Measurements from ENCODE around the gene ZSWIM1.
A peak's percentile ranks its signal among the peaks of the same experiment; 100 is the strongest.

Gene ZSWIM1

GRCh38 chr20:45848421-45848820 lies 32.6 kb upstream of the ZSWIM1 start:
- Mint-ChIP-seq H3K4me3 (no peak overlapping the region), H3K27me3 (no peaks in the 10 kb centered on the region), H3K27ac (no peak overlapping the region), H3K36me3 (peaks cover 7% of the 10 kb centered on the region), H3K4me1 (ENCODE audit: low read depth) (peaks cover 3% of the 10 kb centered on the region), H3K9me3 (ENCODE audit: low read depth) (no peaks in the 10 kb centered on the region)

- Mint-ChIP-seq H3K36me3 (peaks cover 7% of the 10 kb centered on the region), H3K27ac (no peak overlapping the region), H3K9me3 (ENCODE audit: low read depth) (no peaks in the 10 kb centered on the region)
These were observed 32.0 kb upstream of the ZSWIM1 start for GRCh38 chr20:45848969-45849582.

DNA sequence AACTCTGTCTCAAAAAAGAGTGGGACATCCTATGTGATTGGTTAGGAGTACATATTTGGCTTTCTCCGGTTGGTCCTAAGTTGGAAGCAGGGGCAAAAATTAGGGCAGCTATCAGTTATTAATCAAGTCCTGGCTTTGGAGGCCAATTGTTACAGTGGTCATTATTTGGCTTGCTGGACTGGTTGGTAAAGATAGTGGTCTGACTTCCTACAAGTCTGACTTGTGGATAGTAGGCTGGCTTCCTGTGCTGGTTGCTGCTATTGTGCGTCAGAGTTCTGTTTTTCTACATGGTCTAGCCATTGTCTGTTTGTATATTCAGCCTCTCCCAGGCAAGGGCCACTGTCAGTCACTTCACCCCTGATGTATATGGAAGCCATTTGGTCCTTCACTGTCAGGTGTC lies 30.8 kb upstream of the ZSWIM1 start:
- Mint-ChIP-seq H3K4me3 (no peak overlapping the region), H3K27ac (peak overlapping the region; percentile 10), H3K9me3 (ENCODE audit: low read depth) (no peaks in the 10 kb centered on the region), H3K36me3 (peaks cover 7% of the 10 kb centered on the region), H3K27me3 (no peaks in the 10 kb centered on the region), H3K4me1 (ENCODE audit: low read depth) (peaks cover 18% of the 10 kb centered on the region)

More at GRCh38 chr20:45848969-45849582, 32.0 kb upstream of the ZSWIM1 start:
- H3K27me3 Mint-ChIP-seq, result no peaks in the 10 kb centered on the region
- no peak overlapping the region for H3K4me3 Mint-ChIP-seq
- peaks cover 10% of the 10 kb centered on the region for H3K4me1 Mint-ChIP-seq (ENCODE audit: low read depth)

DNA sequence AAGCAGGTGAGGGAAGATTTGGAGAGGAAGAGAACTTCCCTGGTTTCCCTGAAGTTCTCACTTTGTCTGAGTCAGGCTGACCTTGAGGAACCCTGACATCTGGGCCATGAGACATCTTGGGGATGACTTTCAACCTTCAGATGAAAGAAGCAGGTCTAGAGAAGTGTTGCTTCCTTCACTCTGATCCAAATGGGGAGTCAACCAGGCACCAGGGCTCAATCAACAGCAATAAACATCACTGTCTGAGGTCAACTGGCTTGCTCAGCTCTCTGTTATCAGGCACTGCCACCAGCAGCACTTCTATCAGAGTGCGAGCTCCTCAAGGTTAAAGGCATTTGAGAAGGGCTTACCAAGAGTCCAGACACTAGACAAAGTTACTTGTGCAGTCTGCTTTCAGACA lies 30.1 kb upstream of the ZSWIM1 start:
- Mint-ChIP-seq H3K4me3 (no peak overlapping the region), H3K27me3 (no peaks in the 10 kb centered on the region), H3K4me1 (ENCODE audit: low read depth) (peaks cover 24% of the 10 kb centered on the region), H3K9me3 (ENCODE audit: low read depth) (no peaks in the 10 kb centered on the region), H3K36me3 (peaks cover 7% of the 10 kb centered on the region), H3K27ac (no peak overlapping the region)

DNA sequence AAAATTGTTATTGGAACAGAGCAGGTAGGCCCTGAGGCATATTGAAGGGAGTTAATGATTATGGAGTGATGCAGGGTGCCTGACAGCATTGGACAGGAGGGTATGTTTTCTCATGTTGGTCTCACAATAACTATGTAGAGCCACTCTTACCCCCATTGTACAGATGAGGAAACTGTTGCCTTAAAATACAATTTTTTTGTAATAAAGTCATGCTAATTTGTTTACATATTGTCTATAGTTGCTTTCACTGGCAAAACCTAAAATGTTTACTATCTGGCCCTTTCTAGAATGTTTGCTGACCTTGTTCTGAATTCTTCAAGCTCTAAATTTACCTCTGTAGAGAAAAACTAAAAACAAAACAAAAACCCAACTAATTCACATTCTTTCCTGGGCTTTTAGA lies 29.5 kb upstream of the ZSWIM1 start:
- Mint-ChIP-seq H3K9me3 (ENCODE audit: low read depth) (no peaks in the 10 kb centered on the region), H3K27ac (no peak overlapping the region), H3K27me3 (no peaks in the 10 kb centered on the region), H3K4me1 (ENCODE audit: low read depth) (peaks cover 28% of the 10 kb centered on the region), H3K36me3 (peaks cover 7% of the 10 kb centered on the region), H3K4me3 (no peak overlapping the region)

- Mint-ChIP-seq H3K4me3 (no peak overlapping the region), H3K9me3 (ENCODE audit: low read depth) (no peaks in the 10 kb centered on the region), H3K27ac (no peak overlapping the region), H3K36me3 (peaks cover 7% of the 10 kb centered on the region), H3K27me3 (no peaks in the 10 kb centered on the region), H3K4me1 (ENCODE audit: low read depth) (peaks cover 30% of the 10 kb centered on the region)
These were observed 28.7 kb upstream of the ZSWIM1 start for GRCh38 chr20:45852326-45852725.

GRCh38 chr20:45853484-45853883 lies 27.5 kb upstream of the ZSWIM1 start:
- Mint-ChIP-seq H3K4me1 (ENCODE audit: low read depth) (peaks cover 40% of the 10 kb centered on the region), H3K4me3 (no peak overlapping the region), H3K27me3 (no peaks in the 10 kb centered on the region), H3K9me3 (ENCODE audit: low read depth) (no peaks in the 10 kb centered on the region), H3K36me3 (peaks cover 7% of the 10 kb centered on the region), H3K27ac (no peak overlapping the region)

DNA sequence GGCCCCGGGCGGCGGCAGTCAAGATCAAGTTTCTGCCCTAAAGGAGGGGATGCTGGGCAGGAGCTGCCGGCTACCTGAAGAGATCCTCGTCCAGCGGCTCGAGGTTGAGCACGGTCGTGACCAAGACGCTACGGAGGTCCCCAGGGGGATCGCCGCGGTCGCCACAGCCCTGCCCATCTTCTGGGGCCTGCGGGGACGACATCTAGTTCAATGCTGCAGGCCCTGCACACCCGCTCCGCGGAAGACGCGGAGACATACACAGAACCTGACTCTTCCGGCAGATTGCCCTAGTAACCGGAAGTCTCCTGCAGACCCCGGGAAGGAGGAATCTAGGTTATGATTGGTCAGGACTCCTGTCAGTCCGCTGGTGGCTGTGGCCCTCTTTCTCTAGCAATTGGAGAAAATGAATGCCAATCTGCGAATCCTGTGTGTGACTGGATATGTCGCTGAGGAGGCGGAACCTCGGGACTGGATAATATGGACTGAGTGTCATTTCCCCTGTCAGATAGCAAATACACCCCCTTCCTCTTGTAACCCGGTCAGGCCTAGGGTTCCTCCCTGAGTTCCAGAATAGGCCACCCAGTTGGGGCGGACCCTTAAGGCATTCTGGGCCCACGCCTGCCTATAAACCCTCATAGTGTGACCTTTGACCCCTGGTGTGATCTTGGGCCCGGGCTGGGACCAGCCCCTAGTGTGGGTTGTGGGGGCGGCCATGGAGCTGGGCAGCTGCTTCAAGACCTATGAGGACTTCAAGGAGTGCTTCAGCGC lies 23.7 kb upstream of the ZSWIM1 start, which contains the start of the genes ACOT8 and ZSWIM3:
Gene ACOT8 (minus strand): TSS at position 279 of the 768 bp plus-strand sequence. CDS start 77 bp downstream, at position 202.
Gene ZSWIM3 (plus strand): TSS at position 501 of the 768 bp plus-strand sequence. CDS start 212 bp downstream, at position 713.
- Mint-ChIP-seq H3K9me3 (ENCODE audit: low read depth) (no peaks in the 10 kb centered on the region), H3K27ac (peak within 1 kb of the TSS; percentile 97), H3K4me1 (ENCODE audit: low read depth) (peaks cover 52% of the 10 kb centered on the region), H3K4me3 (peak within 1 kb of the TSS; percentile 99), H3K27me3 (no peaks in the 10 kb centered on the region), H3K36me3 (peaks cover 7% of the 10 kb centered on the region)

- no peaks in the 10 kb centered on the region for H3K27me3 Mint-ChIP-seq
- H3K4me3 Mint-ChIP-seq, result peak overlapping the region; percentile 99
- peaks cover 5% of the 10 kb centered on the region for H3K36me3 Mint-ChIP-seq
- peaks cover 52% of the 10 kb centered on the region for H3K4me1 Mint-ChIP-seq (ENCODE audit: low read depth)
- peak overlapping the region; percentile 97 for H3K27ac Mint-ChIP-seq
- H3K9me3 Mint-ChIP-seq (ENCODE audit: low read depth), result no peaks in the 10 kb centered on the region
These were observed 23.2 kb upstream of the ZSWIM1 start for GRCh38 chr20:45857882-45858216.

DNA sequence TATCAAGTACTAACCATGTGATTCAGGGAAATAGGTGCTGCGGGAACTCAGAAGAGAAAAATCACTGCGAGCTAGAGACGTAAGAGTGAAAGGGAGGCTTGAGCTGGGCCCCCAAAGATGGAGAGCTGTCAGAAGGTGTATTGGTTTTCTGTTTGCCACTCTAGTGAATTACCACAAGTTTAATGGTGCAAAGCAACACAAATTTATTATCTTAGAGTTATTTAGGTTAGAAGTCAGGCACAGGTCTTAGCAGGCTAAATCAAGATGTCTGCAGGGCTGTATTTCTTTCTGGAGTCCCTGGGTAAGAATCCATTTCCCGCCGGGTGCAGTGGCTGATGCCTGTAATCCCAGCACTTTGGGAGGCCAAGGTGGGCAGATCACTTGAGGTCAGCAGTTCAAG lies 21.1 kb upstream of the ZSWIM1 start:
- Mint-ChIP-seq H3K27me3 (no peaks in the 10 kb centered on the region), H3K27ac (no peak overlapping the region), H3K9me3 (ENCODE audit: low read depth) (no peaks in the 10 kb centered on the region), H3K4me1 (ENCODE audit: low read depth) (peaks cover 43% of the 10 kb centered on the region), H3K36me3 (peaks cover 5% of the 10 kb centered on the region), H3K4me3 (no peak overlapping the region)

DNA sequence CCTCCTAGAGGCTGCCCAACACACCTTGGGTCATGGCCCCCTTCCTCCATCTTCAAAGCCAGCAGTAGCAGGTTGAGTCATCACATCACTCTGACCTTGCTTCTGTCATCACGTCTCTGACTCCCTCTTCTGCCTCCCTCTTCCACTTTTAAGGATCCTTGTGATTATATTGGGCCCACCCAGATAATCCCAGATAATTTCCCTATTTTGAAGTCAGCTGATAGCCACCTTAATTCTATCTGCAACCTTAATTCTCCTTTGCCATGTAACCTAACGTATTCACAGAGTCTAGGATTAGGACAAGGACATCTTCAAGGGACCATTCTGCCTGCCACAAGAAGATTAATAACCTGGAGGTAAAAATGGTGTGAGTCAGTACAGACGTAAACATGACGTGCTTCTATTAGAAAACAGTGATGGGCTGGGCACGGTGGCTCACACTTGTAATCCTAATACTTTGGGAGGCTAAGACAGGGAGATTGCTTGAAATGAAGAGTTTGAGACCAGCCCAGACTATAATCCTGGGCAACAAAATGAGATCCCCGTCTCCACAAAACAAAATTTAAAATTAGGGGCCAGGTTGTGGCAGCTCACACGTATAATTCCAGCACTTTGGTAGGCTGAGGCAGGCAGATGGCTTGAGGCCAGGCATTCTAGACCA lies 20.3 kb upstream of the ZSWIM1 start:
- Mint-ChIP-seq H3K4me3 (peak overlapping the region; percentile 17), H3K27me3 (no peaks in the 10 kb centered on the region), H3K9me3 (ENCODE audit: low read depth) (no peaks in the 10 kb centered on the region), H3K4me1 (ENCODE audit: low read depth) (peaks cover 37% of the 10 kb centered on the region), H3K36me3 (peaks cover 5% of the 10 kb centered on the region), H3K27ac (no peak overlapping the region)

- no peaks in the 10 kb centered on the region for H3K9me3 Mint-ChIP-seq (ENCODE audit: low read depth)
- no peak overlapping the region for H3K27ac Mint-ChIP-seq
- H3K36me3 Mint-ChIP-seq, result peaks cover 5% of the 10 kb centered on the region
- H3K4me3 Mint-ChIP-seq, result no peak overlapping the region
- H3K27me3 Mint-ChIP-seq, result no peaks in the 10 kb centered on the region
- H3K4me1 Mint-ChIP-seq (ENCODE audit: low read depth), result peaks cover 31% of the 10 kb centered on the region
These were observed 19.6 kb upstream of the ZSWIM1 start for GRCh38 chr20:45861221-45862075.

DNA sequence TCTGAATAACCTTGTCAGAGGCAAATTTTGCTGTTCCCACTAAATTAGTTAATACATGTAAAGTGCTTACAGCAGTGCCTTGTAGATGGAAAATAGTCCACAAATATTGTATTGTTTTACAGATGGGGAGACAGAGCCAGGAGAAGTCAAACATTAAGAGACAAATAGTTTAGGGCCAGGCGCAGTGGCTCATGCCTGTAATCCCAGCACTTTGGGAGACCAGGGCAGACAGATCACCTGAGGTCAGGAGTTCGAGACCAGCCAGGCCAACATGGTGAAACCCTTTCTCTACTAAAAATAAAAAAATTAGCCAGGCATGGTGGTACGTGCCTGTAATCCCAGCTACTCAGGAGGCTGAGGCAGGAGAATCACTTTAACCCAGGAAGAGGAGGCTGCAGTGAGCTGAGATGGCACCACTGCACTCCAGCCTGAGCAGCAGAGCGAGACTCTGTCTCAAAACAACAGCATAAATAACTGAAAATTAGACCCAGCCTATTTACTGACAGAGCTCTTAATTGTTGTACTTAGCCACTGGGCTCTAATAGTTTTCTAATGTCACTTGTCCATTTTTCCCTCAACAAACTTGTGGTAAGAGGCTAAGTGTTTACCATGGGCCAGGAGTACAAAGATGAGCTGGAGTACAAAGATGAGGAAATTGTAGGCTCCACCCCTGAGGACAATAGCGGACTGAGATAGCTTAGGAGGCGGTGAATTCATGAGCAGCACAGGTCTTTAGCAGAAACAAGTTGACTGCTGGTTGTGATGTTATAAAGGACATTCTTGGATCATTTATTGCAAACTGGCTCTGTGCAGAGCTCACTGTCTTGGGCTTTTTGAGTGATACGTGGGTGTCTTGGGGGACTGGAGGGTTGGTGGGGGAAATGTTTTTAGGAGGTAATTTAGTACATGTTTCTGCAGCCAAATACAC lies 17.2 kb upstream of the ZSWIM1 start:
- H3K9me3 Mint-ChIP-seq (ENCODE audit: low read depth), result no peaks in the 10 kb centered on the region
- H3K27me3 Mint-ChIP-seq, result no peaks in the 10 kb centered on the region
- H3K4me3 Mint-ChIP-seq, result no peak overlapping the region
- no peak overlapping the region for H3K27ac Mint-ChIP-seq
- peaks cover 5% of the 10 kb centered on the region for H3K36me3 Mint-ChIP-seq
- H3K4me1 Mint-ChIP-seq (ENCODE audit: low read depth), result peaks cover 15% of the 10 kb centered on the region

DNA sequence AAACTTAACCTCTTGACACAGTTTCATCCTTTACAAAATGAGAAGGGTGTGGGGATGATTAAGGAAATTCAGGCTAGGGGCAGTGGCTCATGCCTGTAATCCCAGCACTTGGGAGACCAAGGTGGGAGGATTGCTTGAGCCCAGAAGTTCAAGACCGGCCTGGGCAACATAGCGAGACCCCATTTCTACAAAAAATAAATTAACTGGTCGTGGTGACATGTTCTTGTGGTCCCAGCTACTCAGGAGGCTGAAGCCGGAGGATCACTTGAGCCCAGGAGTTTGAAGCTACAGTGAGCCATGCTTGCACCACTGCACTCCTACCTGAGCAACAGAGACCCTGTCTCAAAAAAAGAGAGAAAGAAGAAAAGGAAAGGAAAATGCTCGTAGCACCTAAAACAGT lies 14.6 kb upstream of the ZSWIM1 start:
- Mint-ChIP-seq H3K4me3 (no peak overlapping the region), H3K27ac (no peak overlapping the region), H3K27me3 (no peaks in the 10 kb centered on the region), H3K36me3 (no peaks in the 10 kb centered on the region), H3K9me3 (ENCODE audit: low read depth) (no peaks in the 10 kb centered on the region), H3K4me1 (ENCODE audit: low read depth) (peaks cover 4% of the 10 kb centered on the region)

All from activated naive CD8-positive, alpha-beta T cell (primary cell).